HFFc6 (cell line): ENCODE results near the gene CENPV. TPM values are rescaled to one million over a fixed set of nuclear protein-coding genes. Genes with fewer than 3 reads are reported as not detected.

Source experiments
- DNase-seq: peaks from one replicate; pipeline ENCODE4 v3.0.0-alpha.2; 2018
- H3K27ac Mint-ChIP-seq: 2 replicates; pipeline ENCODE4 v1.8.0; 2020; ENCODE audit warnings: mild to moderate bottlenecking, mixed read lengths
- H3K27me3 Mint-ChIP-seq: 2 replicates; pipeline ENCODE4 v1.8.0; 2021; ENCODE audit warnings: mild to moderate bottlenecking, moderate library complexity, mixed read lengths; ENCODE audit not compliant: insufficient read depth
- H3K36me3 Mint-ChIP-seq: 2 replicates; pipeline ENCODE4 v1.8.0; 2021; ENCODE audit warnings: low read depth, mixed read lengths
- H3K4me1 Mint-ChIP-seq: 2 replicates; pipeline ENCODE4 v1.8.0; 2020; ENCODE audit warnings: low read depth, mixed read lengths
- H3K4me3 Mint-ChIP-seq: 2 replicates; pipeline ENCODE4 v1.8.0; 2020; ENCODE audit warnings: mild to moderate bottlenecking, moderate library complexity, mixed read lengths
- H3K9me3 Mint-ChIP-seq: 2 replicates; pipeline ENCODE4 v1.8.0; 2020; ENCODE audit warnings: mild to moderate bottlenecking, mixed read lengths
- CTCF ChIP-seq: fragments of 200-600 bp; sonication (generic); IDR thresholded peaks from 2 replicates; pipeline ENCODE4 v1.5.0; 2021; ENCODE audit warnings: antibody characterized with exemption, mild to moderate bottlenecking
- total RNA-seq, 6 experiments: library from RNA; stranded (reverse); fragmentation: NEBNext Ultra II Directional; extraction: Animal tissue kit (Norgen Biotek cat#: 25700); gene quantifications; 2 replicates in 1 of 6; 3 replicates in 5 of 6; pipeline ENCODE4 v1.2.3, GENCODE V29; 2021

The CENPV gene
- total RNA-seq, 6 experiments from 2014 or later: 12.2 to 22.4 (median 15.2) TPM

- Mint-ChIP-seq H3K27ac (no peak overlapping the region), H3K36me3 (0 out of 2 replicates have a peak, but pooled peaks cover 9% of the 10 kb centered on the region), H3K27me3 (no peaks in the 10 kb centered on the region; the same call in none of the 2 replicates), H3K4me1 (peaks cover 16% of the 10 kb centered on the region), H3K9me3 (no peaks in the 10 kb centered on the region), H3K4me3 (no peak overlapping the region)
- TF ChIP-seq CTCF: no peak
- no peak for DNase-seq
Observed at GRCh38 chr17:16346721-16347271, 6.5 kb downstream of the CENPV start.

GRCh38 chr17:16345565-16345964, 7.7 kb downstream of the CENPV start:
- Mint-ChIP-seq H3K4me3 (no peak overlapping the region), H3K9me3 (no peaks in the 10 kb centered on the region), H3K27me3 (no peaks in the 10 kb centered on the region; the same call in none of the 2 replicates), H3K4me1 (0 out of 2 replicates have a peak, but pooled peaks cover 9% of the 10 kb centered on the region), H3K36me3 (0 out of 2 replicates have a peak, but pooled peaks cover 9% of the 10 kb centered on the region), H3K27ac (no peak overlapping the region)
- no peak for TF ChIP-seq CTCF
- no peak for DNase-seq

GRCh38 chr17:16343569-16343968, 9.7 kb downstream of the CENPV start:
- Mint-ChIP-seq H3K27ac (no peak overlapping the region), H3K4me1 (0 out of 2 replicates have a peak, but pooled peaks cover 9% of the 10 kb centered on the region), H3K4me3 (no peak overlapping the region), H3K27me3 (no peaks in the 10 kb centered on the region; the same call in 1 of the 2 replicates), H3K36me3 (0 out of 2 replicates have a peak, but pooled peaks cover 9% of the 10 kb centered on the region), H3K9me3 (no peaks in the 10 kb centered on the region)
- no peak for TF ChIP-seq CTCF
- no peak for DNase-seq

GRCh38 chr17:16342979-16343378, 10.3 kb downstream of the CENPV start:
- Mint-ChIP-seq H3K9me3 (no peaks in the 10 kb centered on the region), H3K36me3 (0 out of 2 replicates have a peak, but pooled peaks cover 9% of the 10 kb centered on the region), H3K27ac (no peak overlapping the region), H3K4me3 (no peak overlapping the region), H3K4me1 (0 out of 2 replicates have a peak, but pooled peaks cover 9% of the 10 kb centered on the region), H3K27me3 (no peaks in the 10 kb centered on the region; the same call in 1 of the 2 replicates)
- peak; percentile 20 for DNase-seq
- no peak for TF ChIP-seq CTCF

- no peak for TF ChIP-seq CTCF
- no peak overlapping the region for H3K27ac Mint-ChIP-seq
- H3K27me3 Mint-ChIP-seq: no peaks in the 10 kb centered on the region; the same call in 1 of the 2 replicates
- H3K36me3 Mint-ChIP-seq: 0 out of 2 replicates have a peak, but pooled peaks cover 9% of the 10 kb centered on the region
- H3K4me1 Mint-ChIP-seq: 0 out of 2 replicates have a peak, but pooled peaks cover 9% of the 10 kb centered on the region
- DNase-seq: no peak
- no peaks in the 10 kb centered on the region for H3K9me3 Mint-ChIP-seq
- H3K4me3 Mint-ChIP-seq: no peak overlapping the region
Observed at GRCh38 chr17:16339959-16340358, 13.3 kb downstream of the CENPV start.
